Smooth muscle cell (in vitro differentiated cells): ENCODE data around the gene IFI16. TPM values are rescaled to one million over a fixed set of nuclear protein-coding genes. Genes with fewer than 3 reads are reported as not detected.

Experiments used
- DNase-seq: peaks from one replicate; lab custom pipeline; 2025; ENCODE audit not compliant: unreplicated experiment; lab: John Stamatoyannopoulos, UW
- H2AFZ ChIP-seq: fragments of 200-600 bp; sonication (generic); 2 replicates; pipeline ENCODE4 v1.6.0; 2016; ENCODE audit warnings: antibody characterized with exemption, low read depth, mild to moderate bottlenecking
- H3F3A ChIP-seq: fragments of 200-600 bp; sonication (generic); 2 replicates; pipeline ENCODE4 v1.6.0; 2017; ENCODE audit warnings: antibody characterized with exemption, low read depth
- H3K27ac ChIP-seq: fragments of 200-600 bp; sonication (generic); 2 replicates; pipeline ENCODE4 v1.5.1; 2016; ENCODE audit warnings: low read depth, mild to moderate bottlenecking
- H3K27me3 ChIP-seq: fragments of 200-600 bp; sonication (generic); 2 replicates; pipeline ENCODE4 v1.6.1; 2016; ENCODE audit warnings: low read depth, mild to moderate bottlenecking
- H3K36me3 ChIP-seq: fragments of 200-600 bp; sonication (generic); 2 replicates; pipeline ENCODE4 v1.5.1; 2016; ENCODE audit warnings: low read depth
- H3K4me1 ChIP-seq: fragments of 200-600 bp; sonication (generic); 2 replicates; pipeline ENCODE4 v1.5.1; 2016; ENCODE audit warnings: low read depth
- H3K4me2 ChIP-seq: fragments of 200-600 bp; sonication (generic); 2 replicates; pipeline ENCODE4 v1.6.0; 2016; ENCODE audit warnings: mild to moderate bottlenecking
- H3K4me3 ChIP-seq: fragments of 200-600 bp; sonication (generic); 2 replicates; pipeline ENCODE4 v1.5.1; 2016; ENCODE audit warnings: mild to moderate bottlenecking
- H3K79me2 ChIP-seq: fragments of 200-600 bp; sonication (generic); 2 replicates; pipeline ENCODE4 v1.6.0; 2016; ENCODE audit warnings: low read depth, mild to moderate bottlenecking
- H3K9ac ChIP-seq: fragments of 200-600 bp; sonication (generic); 2 replicates; pipeline ENCODE4 v1.6.0; 2016; ENCODE audit warnings: low read depth
- H3K9me3 ChIP-seq: fragments of 200-600 bp; sonication (generic); replicated peaks from 2 replicates; pipeline ENCODE4 v1.5.1; 2016; ENCODE audit warnings: low read depth
- H4K20me1 ChIP-seq: fragments of 200-600 bp; sonication (generic); 2 replicates; pipeline ENCODE4 v1.6.0; 2016; ENCODE audit warnings: low read depth
- CTCF ChIP-seq: fragments of 200-600 bp; sonication (generic); IDR thresholded peaks from 2 replicates; pipeline ENCODE4 v1.5.1; 2017; ENCODE audit warnings: borderline replicate concordance, mild to moderate bottlenecking, antibody characterized with exemption; ENCODE audit not compliant: insufficient read depth, poor library complexity, severe bottlenecking
- WGBS: methylation state at CpG from one replicate; pipeline ENCODE4 v1.1.7; 2016; ENCODE audit warnings: low lambda C conversion rate; 5-methylcytosine and 5-hydroxymethylcytosine counted together
- polyA plus RNA-seq: library from polyadenylated mRNA; unstranded; fragments of >200 nt; fragmentation: Nextera tagmentation; extraction: Ambion mirVana; gene quantifications from 2 replicates; pipeline ENCODE4 v1.2.1, GENCODE V29; 2016
- total RNA-seq: library from RNA; depleted of rRNA; stranded (reverse); fragments of >200 nt; gene quantifications from 2 replicates; pipeline ENCODE4 v1.2.3, GENCODE V29; 2014

The IFI16 gene
- total and polyA plus RNA-seq, 2 experiments from 2014 or later, result 92.1 to 114 TPM

- DNase-seq, result no peak
- no peaks in the 10 kb centered on the region for H3K27me3 ChIP-seq
- TF ChIP-seq CTCF, result peak; percentile 72
- H3K9me3 ChIP-seq, result no peaks in the 10 kb centered on the region
- no peak overlapping the region for H3K9ac ChIP-seq
- no peaks in the 10 kb centered on the region for H3K79me2 ChIP-seq
- no peak overlapping the region for H3K4me2 ChIP-seq
- H3K4me1 ChIP-seq, result no peaks in the 10 kb centered on the region
- no peak overlapping the region for H3K27ac ChIP-seq
- no peaks in the 10 kb centered on the region for H3F3A ChIP-seq
- H4K20me1 ChIP-seq, result no peaks in the 10 kb centered on the region
- no peak overlapping the region for H3K4me3 ChIP-seq
- no peaks in the 10 kb centered on the region for H3K36me3 ChIP-seq
- H2AFZ ChIP-seq, result no peak overlapping the region
Observed at GRCh38 chr1:159071970-159072582, 62.4 kb downstream of the IFI16 start.

- peak within 1 kb of the TSS; percentile 50 for H3K4me2 ChIP-seq
Observed at GRCh38 chr1:159076438-159077119, 66.9 kb downstream of the IFI16 start, which contains the start of gene AIM2. TSS of gene AIM2 (minus strand) at chr1:159076766. CDS start at chr1:159073499, 3,267 bp downstream.

GRCh38 chr1:159077120-159077961, 67.6 kb downstream of the IFI16 start:
- 81% methylated on average over 12 of the region's 12 CpGs for WGBS
- Histone ChIP-seq H2AFZ (peak overlapping the region; percentile 13), H3K4me1 (no peaks in the 10 kb centered on the region), H3K79me2 (no peaks in the 10 kb centered on the region), H3K27ac (peak overlapping the region; percentile 83), H4K20me1 (no peaks in the 10 kb centered on the region), H3K9ac (peak overlapping the region; percentile 35), H3K9me3 (no peaks in the 10 kb centered on the region), H3K4me3 (no peak overlapping the region), H3K36me3 (no peaks in the 10 kb centered on the region), H3K27me3 (no peaks in the 10 kb centered on the region), H3K4me2 (peak overlapping the region; percentile 50), H3F3A (no peaks in the 10 kb centered on the region)
- no peak for DNase-seq
- TF ChIP-seq CTCF, result no peak

More at GRCh38 chr1:159076438-159077119, 66.9 kb downstream of the IFI16 start, which contains the start of gene AIM2:
- 60% methylated on average over 6 of the region's 6 CpGs for WGBS
- Histone ChIP-seq H3K79me2 (no peaks in the 10 kb centered on the region), H3F3A (no peaks in the 10 kb centered on the region), H3K4me1 (no peaks in the 10 kb centered on the region), H3K9me3 (no peaks in the 10 kb centered on the region), H3K36me3 (no peaks in the 10 kb centered on the region), H3K27me3 (no peaks in the 10 kb centered on the region), H2AFZ (peak within 1 kb of the TSS; percentile 13), H4K20me1 (no peaks in the 10 kb centered on the region), H3K4me3 (no peak within 1 kb of the TSS), H3K9ac (peak within 1 kb of the TSS; percentile 35), H3K27ac (peak within 1 kb of the TSS; percentile 83)
- TF ChIP-seq CTCF, result no peak
- no peak for DNase-seq
